ENCODE measurements around the gene PAQR6.

PAQR6 gene

GRCh38 chr1:156244712-156245111, 3.1 kb downstream of the PAQR6 start:
- TF ChIP-seq ZFX (IDR thresholded peaks at IDR 0.05; ENCODE audit: borderline replicate concordance), result no peak
- no peak for TF ChIP-seq CTCF (IDR thresholded peaks at IDR 0.05)
- peak overlapping the region; percentile 26; the same call in 1 of the 2 replicates for H3K27ac ChIP-seq

GRCh38 chr1:156244126-156244525, 3.7 kb downstream of the PAQR6 start:
- TF ChIP-seq CTCF (IDR thresholded peaks at IDR 0.05) (no peak), ZFX (IDR thresholded peaks at IDR 0.05; ENCODE audit: borderline replicate concordance) (no peak)
- H3K27ac ChIP-seq, result peak overlapping the region; percentile 26; the same call in 1 of the 2 replicates

- no peak for TF ChIP-seq ZFX (IDR thresholded peaks at IDR 0.05; ENCODE audit: borderline replicate concordance)
- no peak overlapping the region for H3K27ac ChIP-seq
These were observed 5.1 kb downstream of the PAQR6 start for GRCh38 chr1:156242738-156243137.

- H3K27ac ChIP-seq, result peak within 1 kb of the TSS; percentile 12; the same call in 1 of the 2 replicates
- no peak for TF ChIP-seq ZFX (IDR thresholded peaks at IDR 0.05; ENCODE audit: borderline replicate concordance)
- TF ChIP-seq CTCF (IDR thresholded peaks at IDR 0.05), result no peak
These were observed 5.9 kb downstream of the PAQR6 start, which contains the start of gene BGLAP for GRCh38 chr1:156241926-156242325. Gene BGLAP (plus strand): TSS chr1:156242184. CDS start chr1:156242232, 48 bp downstream.

- TF ChIP-seq ZFX (IDR thresholded peaks at IDR 0.05; ENCODE audit: borderline replicate concordance) (no peak), CTCF (IDR thresholded peaks at IDR 0.05) (no peak)
- peak overlapping the region; percentile 12; the same call in 1 of the 2 replicates for H3K27ac ChIP-seq
These were observed 6.5 kb downstream of the PAQR6 start for GRCh38 chr1:156241311-156241811.

- no peak overlapping the region for H3K27ac ChIP-seq
- TF ChIP-seq CTCF (IDR thresholded peaks at IDR 0.05), result no peak
- no peak for TF ChIP-seq ZFX (IDR thresholded peaks at IDR 0.05; ENCODE audit: borderline replicate concordance)
These were observed 9.6 kb downstream of the PAQR6 start for GRCh38 chr1:156238248-156238647.

GRCh38 chr1:156236164-156236563, 11.7 kb downstream of the PAQR6 start:
- no peak overlapping the region for H3K27ac ChIP-seq
- no peak for TF ChIP-seq CTCF (IDR thresholded peaks at IDR 0.05)
- TF ChIP-seq ZFX (IDR thresholded peaks at IDR 0.05; ENCODE audit: borderline replicate concordance), result no peak

All from 22Rv1 (cell line).